GM23248 (cell line): ENCODE results near the gene CTNNA2.

ENCODE experiments used
- EZH2 ChIP-seq: fragments of 200-600 bp; sonication (generic); IDR thresholded peaks from 2 replicates; pipeline ENCODE4 v1.6.1; 2018; ENCODE audit warnings: antibody characterized with exemption, mild to moderate bottlenecking; ENCODE audit not compliant: insufficient read depth, poor library complexity, severe bottlenecking
- EZH2phosphoT487 ChIP-seq: fragments of 200-600 bp; sonication (generic); IDR thresholded peaks from 2 replicates; pipeline ENCODE4 v1.6.1; 2018; ENCODE audit warnings: antibody characterized with exemption, moderate library complexity, mild to moderate bottlenecking, low read depth; ENCODE audit not compliant: insufficient read depth

DNA sequence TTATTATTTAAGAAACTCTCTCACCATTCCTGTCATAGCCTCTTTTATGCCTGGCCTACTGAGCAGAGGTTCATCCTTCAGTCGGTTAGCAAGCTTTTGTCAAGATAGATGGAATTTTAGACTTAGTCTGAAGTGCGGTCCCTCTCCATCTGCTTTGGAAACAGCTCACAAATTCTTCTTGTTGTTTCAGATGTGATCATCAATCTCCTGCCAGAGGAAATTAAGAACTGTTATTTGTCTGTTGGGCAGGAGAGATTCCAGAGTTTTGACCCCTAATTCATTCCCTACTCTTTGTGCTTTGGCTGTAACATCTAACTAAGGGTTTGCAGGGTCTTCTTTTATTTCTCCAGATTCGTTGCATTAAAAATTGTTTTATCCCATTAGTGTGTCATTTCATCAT is 735.3 kb downstream of the CTNNA2 start:
- TF ChIP-seq EZH2phosphoT487 = no peak
- TF ChIP-seq EZH2 = no peak
